GM23248 (cell line): ENCODE results near the gene GJE1.

ENCODE experiments used
- EZH2 ChIP-seq: fragments of 200-600 bp; sonication (generic); IDR thresholded peaks from 2 replicates; pipeline ENCODE4 v1.6.1; 2018; ENCODE audit warnings: antibody characterized with exemption, mild to moderate bottlenecking; ENCODE audit not compliant: insufficient read depth, poor library complexity, severe bottlenecking
- EZH2phosphoT487 ChIP-seq: fragments of 200-600 bp; sonication (generic); IDR thresholded peaks from 2 replicates; pipeline ENCODE4 v1.6.1; 2018; ENCODE audit warnings: antibody characterized with exemption, moderate library complexity, mild to moderate bottlenecking, low read depth; ENCODE audit not compliant: insufficient read depth

DNA sequence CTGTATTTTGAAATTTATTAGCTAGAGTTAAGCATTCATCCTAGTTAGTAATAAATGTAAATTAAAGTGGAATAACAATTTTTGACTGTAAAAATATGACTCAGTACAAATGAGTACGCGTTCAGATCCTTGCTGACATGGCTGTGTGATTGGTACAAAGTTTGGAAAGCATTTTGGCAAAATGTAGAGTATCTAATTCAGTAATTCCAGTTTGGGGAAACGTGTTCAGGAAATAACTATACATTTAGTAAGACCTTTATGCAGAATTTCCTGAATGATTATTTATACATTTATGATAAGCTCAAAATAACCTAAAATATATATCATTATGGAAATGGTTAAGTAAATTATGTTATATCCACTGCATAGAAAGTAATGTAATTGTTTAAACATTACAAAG, 22.4 kb downstream of the GJE1 start:
- TF ChIP-seq EZH2phosphoT487 (no peak), EZH2 (no peak)
